Measurements from ENCODE around the gene NCAM2. TPM values are rescaled to one million over a fixed set of nuclear protein-coding genes. Genes with fewer than 3 reads are reported as not detected.
"Not testable (repeated sequence)": the region's sequence is repeated elsewhere in the genome, so short reads cannot be mapped to it uniquely, and the experiment has no call there.

NCAM2 gene
- total RNA-seq, 4 donors from 2014 or later: 0.67 to 0.95 TPM; not detected in 2

DNA sequence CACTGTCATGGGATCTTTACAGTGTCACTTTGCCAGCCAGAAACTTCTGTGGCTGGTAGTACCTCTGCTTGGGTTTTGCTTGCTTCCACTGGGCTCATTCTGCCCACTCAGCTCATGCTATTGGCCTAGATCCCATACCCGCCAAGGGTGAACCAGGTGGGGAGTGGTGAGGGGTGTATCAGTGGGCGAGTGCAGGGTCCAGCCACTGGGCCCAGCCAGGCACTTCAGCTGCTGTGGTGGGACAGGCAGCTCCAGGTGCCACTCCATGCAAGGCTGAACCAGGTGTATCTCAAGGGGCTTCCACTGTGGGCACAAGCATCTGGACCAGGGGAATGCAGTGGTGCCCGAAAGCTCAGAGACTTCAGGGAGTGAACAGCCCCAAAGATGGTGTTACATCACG lies 398.2 kb downstream of the NCAM2 start:
- H3K9me3 ChIP-seq: peaks cover 0 to 19% (median 17%) of the 10 kb centered on the region in 3 donors
- intact Hi-C loops (cut with DNase I): no loop called here
- no peak overlapping the region for H3K4me3 ChIP-seq
- no peak for DNase-seq
- no peaks in the 10 kb centered on the region for H3K4me1 ChIP-seq
- H3K36me3 ChIP-seq: no peaks in the 10 kb centered on the region
- WGBS, 2 donors: 56 to 67% methylated on average over 1 to 2 of the region's 4 CpGs
- no peak for TF ChIP-seq POLR2A (IDR thresholded peaks at IDR 0.05)
- TF ChIP-seq, protein P1, sequence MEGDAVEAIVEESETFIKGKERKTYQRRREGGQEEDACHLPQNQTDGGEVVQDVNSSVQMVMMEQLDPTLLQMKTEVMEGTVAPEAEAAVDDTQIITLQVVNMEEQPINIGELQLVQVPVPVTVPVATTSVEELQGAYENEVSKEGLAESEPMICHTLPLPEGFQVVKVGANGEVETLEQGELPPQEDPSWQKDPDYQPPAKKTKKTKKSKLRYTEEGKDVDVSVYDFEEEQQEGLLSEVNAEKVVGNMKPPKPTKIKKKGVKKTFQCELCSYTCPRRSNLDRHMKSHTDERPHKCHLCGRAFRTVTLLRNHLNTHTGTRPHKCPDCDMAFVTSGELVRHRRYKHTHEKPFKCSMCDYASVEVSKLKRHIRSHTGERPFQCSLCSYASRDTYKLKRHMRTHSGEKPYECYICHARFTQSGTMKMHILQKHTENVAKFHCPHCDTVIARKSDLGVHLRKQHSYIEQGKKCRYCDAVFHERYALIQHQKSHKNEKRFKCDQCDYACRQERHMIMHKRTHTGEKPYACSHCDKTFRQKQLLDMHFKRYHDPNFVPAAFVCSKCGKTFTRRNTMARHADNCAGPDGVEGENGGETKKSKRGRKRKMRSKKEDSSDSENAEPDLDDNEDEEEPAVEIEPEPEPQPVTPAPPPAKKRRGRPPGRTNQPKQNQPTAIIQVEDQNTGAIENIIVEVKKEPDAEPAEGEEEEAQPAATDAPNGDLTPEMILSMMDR (IDR thresholded peaks at IDR 0.05): no peak
- no peaks in the 10 kb centered on the region for H3K27me3 ChIP-seq
- H3K27ac ChIP-seq: no peak overlapping the region

DNA sequence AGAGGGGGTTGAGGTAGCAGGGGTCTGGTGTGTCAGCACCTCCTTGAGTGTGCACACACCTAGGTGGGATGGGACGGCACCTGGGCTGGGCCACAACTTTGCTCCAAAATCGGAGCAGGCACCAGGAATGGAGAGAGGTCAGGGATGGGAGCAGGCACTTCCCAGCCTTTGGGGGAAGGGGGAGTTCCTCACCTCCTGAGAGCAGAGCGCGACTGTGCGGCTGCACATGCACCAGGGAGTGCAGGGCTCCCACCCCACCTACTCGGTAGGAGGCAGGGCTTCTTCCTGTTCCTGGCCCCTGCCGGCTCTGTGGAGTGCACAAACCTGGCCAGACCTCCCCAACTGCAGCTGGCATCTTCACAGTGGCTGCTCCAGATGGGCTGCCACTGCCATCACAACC lies 399.3 kb downstream of the NCAM2 start:
- no peak for DNase-seq
- Histone ChIP-seq H3K27me3 (no peaks in the 10 kb centered on the region), H3K4me3 (no peak overlapping the region), H3K36me3 (no peaks in the 10 kb centered on the region), H3K4me1 (no peaks in the 10 kb centered on the region), H3K27ac (no peak overlapping the region), H3K9me3 (peaks cover 0 to 27% (median 21%) of the 10 kb centered on the region in 3 donors)
- TF ChIP-seq POLR2A (IDR thresholded peaks at IDR 0.05): no peak
- TF ChIP-seq, protein P1 (IDR thresholded peaks at IDR 0.05): no peak
- intact Hi-C loops (cut with DNase I): no loop called here
- WGBS, 2 donors: 86% methylated on average over 5 of the region's 7 CpGs; no CpG with 5 or more reads in 1 of the 2 donors

DNA sequence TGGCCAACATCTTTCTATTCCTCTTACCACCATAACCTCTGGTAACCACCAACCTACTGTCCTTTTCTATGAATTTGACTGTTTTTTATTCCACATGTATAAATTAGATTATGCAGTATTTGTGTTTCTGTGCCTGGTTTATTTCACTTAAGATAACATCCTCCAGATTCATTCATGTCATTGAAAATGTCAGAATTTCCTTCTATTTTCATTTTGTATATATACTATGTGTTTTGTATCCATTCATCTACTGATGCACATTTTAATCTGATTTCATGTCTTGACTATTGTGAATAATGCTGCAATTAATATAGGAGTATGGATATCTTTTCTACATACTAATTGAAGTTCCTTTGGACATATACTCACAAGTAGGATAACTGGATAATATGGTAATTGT lies 403.2 kb downstream of the NCAM2 start:
- H3K4me3 ChIP-seq: no peak overlapping the region
- intact Hi-C loops (cut with DNase I): no loop called here
- H3K27ac ChIP-seq: no peak overlapping the region
- no peaks in the 10 kb centered on the region for H3K4me1 ChIP-seq
- TF ChIP-seq POLR2A (IDR thresholded peaks at IDR 0.05): no peak
- TF ChIP-seq, protein P1 (IDR thresholded peaks at IDR 0.05): no peak
- peaks cover 0 to 40% (median 19%) of the 10 kb centered on the region in 3 donors for H3K9me3 ChIP-seq
- H3K36me3 ChIP-seq: no peaks in the 10 kb centered on the region
- H3K27me3 ChIP-seq: no peaks in the 10 kb centered on the region
- no peak for DNase-seq

DNA sequence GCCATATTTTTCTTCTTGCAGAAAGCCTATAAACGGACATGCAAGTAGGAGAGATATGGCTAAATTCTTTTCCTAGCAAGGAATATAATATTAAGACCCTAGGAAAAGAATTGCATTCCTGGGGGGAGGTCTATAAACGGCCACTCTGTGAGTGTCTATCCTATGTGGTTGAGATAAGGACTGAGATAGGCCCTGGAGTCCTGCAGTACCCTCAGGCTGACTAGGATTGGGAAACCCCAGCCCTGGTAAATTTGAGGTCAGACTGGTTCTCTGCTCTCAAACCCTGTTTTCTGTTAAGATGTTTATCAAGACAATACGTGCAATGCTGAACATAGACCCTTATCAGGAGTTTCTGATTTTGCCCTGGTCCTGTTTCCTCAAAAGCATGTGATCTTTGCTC lies 404.0 kb downstream of the NCAM2 start:
- H3K9me3 ChIP-seq: peaks cover 0 to 32% (median 12%) of the 10 kb centered on the region in 3 donors
- intact Hi-C loops (cut with DNase I); DNase-seq; H3K36me3 ChIP-seq; H3K4me1 ChIP-seq; H3K27me3 ChIP-seq; H3K4me3 ChIP-seq; H3K27ac ChIP-seq: not testable (repeated sequence)
- WGBS, 2 donors: 55 to 57% methylated on average over 3 of the region's 3 CpGs

DNA sequence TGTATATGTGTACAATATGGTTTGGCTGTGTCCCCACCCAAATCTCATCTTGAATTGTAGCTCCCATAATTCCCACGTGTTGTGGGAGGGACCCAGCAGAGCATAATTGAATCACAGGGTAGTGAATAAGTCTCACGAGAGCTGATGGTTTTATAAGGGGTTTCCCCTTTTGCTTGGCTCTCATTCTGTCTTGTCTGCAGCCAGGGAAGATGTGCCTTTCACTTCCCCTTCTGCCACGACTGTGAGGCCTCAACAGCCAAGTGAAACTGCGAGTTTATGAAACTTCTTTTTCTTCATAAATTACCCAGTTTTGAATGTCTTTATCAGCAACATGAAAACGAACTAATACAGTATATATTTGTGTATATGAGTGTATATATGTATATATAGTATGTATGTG lies 406.1 kb downstream of the NCAM2 start:
- 42 to 48% methylated on average over 5 of the region's 5 CpGs for WGBS, 2 donors
- H3K36me3 ChIP-seq: not testable (repeated sequence)

DNA sequence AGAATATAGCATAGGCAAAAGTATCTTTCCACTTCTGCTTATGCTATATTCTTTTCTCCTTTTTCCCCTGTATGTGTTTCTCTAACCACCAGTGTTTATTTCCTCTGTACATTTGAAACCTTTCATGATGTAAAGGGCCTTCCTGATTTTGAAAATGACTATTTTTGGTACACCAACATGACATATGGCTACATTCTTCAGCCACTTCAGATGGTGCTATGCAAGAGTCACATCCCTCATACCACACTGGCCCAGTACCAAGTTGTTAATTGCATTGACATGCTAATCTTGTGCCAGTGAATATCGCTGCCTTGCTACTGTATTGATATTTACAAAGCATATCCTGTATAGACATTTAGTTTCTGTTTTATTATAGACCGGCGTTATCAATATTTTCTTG lies 408.7 kb downstream of the NCAM2 start:
- H3K4me1 ChIP-seq: no peaks in the 10 kb centered on the region
- DNase-seq: no peak
- 85 to 86% methylated on average over 3 of the region's 3 CpGs for WGBS, 2 donors
- no peak overlapping the region for H3K27ac ChIP-seq
- intact Hi-C loops (cut with DNase I): no loop called here
- H3K27me3 ChIP-seq: no peaks in the 10 kb centered on the region
- TF ChIP-seq, protein P1 (IDR thresholded peaks at IDR 0.05): no peak
- no peak for TF ChIP-seq POLR2A (IDR thresholded peaks at IDR 0.05)
- no peaks in the 10 kb centered on the region for H3K36me3 ChIP-seq
- H3K9me3 ChIP-seq: peaks cover 0 to 23% (median 6%) of the 10 kb centered on the region in 3 donors
- no peak overlapping the region for H3K4me3 ChIP-seq

More for the DNA sequence above, 406.1 kb downstream of the NCAM2 start:
- H3K27ac ChIP-seq; DNase-seq; H3K4me3 ChIP-seq; intact Hi-C loops (cut with DNase I); H3K27me3 ChIP-seq; H3K4me1 ChIP-seq: not testable (repeated sequence)
- H3K9me3 ChIP-seq: peaks cover 0 to 25% (median 7%) of the 10 kb centered on the region in 3 donors

Data from esophagus squamous epithelium (tissue), 5 donors.